Endothelial cell of umbilical vein (primary cell): ENCODE results near the gene SNCA. TPM values are rescaled to one million over a fixed set of nuclear protein-coding genes. Genes with fewer than 3 reads are reported as not detected.

Experiments used
- BruUV-seq: library from RNA; stranded (reverse); fragments of 400-500 nt; replicated peaks from 2 replicates; lab custom pipeline; 2021; lab: Mats Ljungman, UMichigan
- CTCF ChIA-PET: fragments of 300-600, 350-600 bp; sonication (Branson Sonifier 250); formaldehyde crosslinking; loops from one replicate; lab custom pipeline; 2021; ENCODE audit warnings: antibody characterized with exemption, inconsistent platforms; lab: Charles Lee
- POLR2A ChIA-PET: fragments of 300-600, 350-600 bp; sonication (Branson Sonifier 250); formaldehyde crosslinking; loops from one replicate; lab custom pipeline; 2021; ENCODE audit warnings: antibody characterized with exemption, inconsistent platforms; lab: Charles Lee
- DNase-seq: peaks from one replicate; pipeline ENCODE4 v3.0.0-alpha.2; 2011; ENCODE audit warnings: low read depth, low spot score
- FAIRE-seq: peaks from 2 replicates; lab custom pipeline; 2011; peaks lifted over from hg19 to GRCh38; lab: Jason Lieb, UNC
- H2AFZ ChIP-seq: 2 replicates; pipeline ENCODE4 v1.6.0; 2012; ENCODE audit warnings: low read depth, low read length, control low read depth, inconsistent platforms
- H3K27ac ChIP-seq: 2 replicates; pipeline ENCODE4 v1.5.1; 2011; ENCODE audit warnings: low read depth, mild to moderate bottlenecking, control low read depth, low read length, moderate library complexity; ENCODE audit not compliant: insufficient read depth
- H3K27me3 ChIP-seq, 2 experiments: 2 replicates each; pipeline versions ENCODE4 v1.6.0 to v1.6.1; 2011; ENCODE audit warnings: low read length in 2 of 2, mixed read lengths in 1 of 2; ENCODE audit not compliant: control insufficient read depth in 2 of 2, insufficient read depth in 2 of 2
- H3K36me3 ChIP-seq, 2 experiments: 2 replicates in 1 of 2; 3 replicates in 1 of 2; pipeline ENCODE4 v1.5.1; 2011; ENCODE audit warnings: low read length in 2 of 2, mild to moderate bottlenecking in 1 of 2, moderate library complexity in 1 of 2; ENCODE audit not compliant: control insufficient read depth in 2 of 2, insufficient read depth in 2 of 2; ENCODE audit errors: extremely low read depth in 1 of 2
- H3K4me1 ChIP-seq: 3 replicates; pipeline ENCODE4 v1.5.1; 2011; ENCODE audit warnings: mild to moderate bottlenecking, low read length; ENCODE audit not compliant: control insufficient read depth, insufficient read depth; ENCODE audit errors: extremely low read depth
- H3K4me2 ChIP-seq: 2 replicates; pipeline ENCODE4 v1.6.1; 2011; ENCODE audit warnings: low read length, control low read depth, mixed read lengths; ENCODE audit not compliant: insufficient read depth
- H3K4me3 ChIP-seq, 3 experiments: fragments of 200-600 bp in 1 of 3; sonication (generic), shearing (Covaris generic) in 1 of 3; replicated peaks in 1 of 3; 2 replicates each; pipeline ENCODE4 v1.5.1; 2011 to 2016; ENCODE audit warnings: control low read depth in 3 of 3, low read length in 3 of 3, mild to moderate bottlenecking in 2 of 3, inconsistent platforms in 1 of 3, low read depth in 1 of 3, moderate library complexity in 1 of 3; ENCODE audit not compliant: insufficient read depth in 1 of 3
- H3K79me2 ChIP-seq: 2 replicates; pipeline ENCODE4 v1.6.0; 2012; ENCODE audit warnings: low read length, inconsistent platforms; ENCODE audit not compliant: control insufficient read depth, insufficient read depth
- H3K9ac ChIP-seq: replicated peaks from 2 replicates; pipeline ENCODE3; 2011; ENCODE audit warnings: low read length, control low read depth; ENCODE audit not compliant: insufficient read depth; ENCODE audit errors: extremely low read depth
- H3K9me1 ChIP-seq: replicated peaks from 3 replicates; pipeline ENCODE4 v1.6.0; 2011; ENCODE audit warnings: mild to moderate bottlenecking, low read length; ENCODE audit not compliant: control insufficient read depth, insufficient read depth; ENCODE audit errors: extremely low read depth
- H3K9me3 ChIP-seq: replicated peaks from 2 replicates; pipeline ENCODE4 v1.5.1; 2012; ENCODE audit warnings: low read length, inconsistent platforms; ENCODE audit not compliant: control insufficient read depth, insufficient read depth
- H4K20me1 ChIP-seq: replicated peaks from 2 replicates; pipeline ENCODE3; 2011; ENCODE audit warnings: mild to moderate bottlenecking, low read length; ENCODE audit not compliant: control insufficient read depth, insufficient read depth; ENCODE audit errors: extremely low read depth
- EZH2 ChIP-seq: IDR thresholded peaks from 2 replicates; pipeline ENCODE4 v1.6.1; 2012; ENCODE audit warnings: borderline replicate concordance, low read depth, mild to moderate bottlenecking, moderate library complexity, low read length, inconsistent platforms; ENCODE audit not compliant: severe bottlenecking
- FOS ChIP-seq: IDR thresholded peaks from 2 replicates; pipeline ENCODE4 v1.6.1; 2011; ENCODE audit warnings: mild to moderate bottlenecking, low read length, moderate library complexity, borderline replicate concordance; ENCODE audit not compliant: insufficient read depth
- JUN ChIP-seq: IDR thresholded peaks from 2 replicates; pipeline ENCODE4 v1.6.1; 2011; ENCODE audit warnings: borderline replicate concordance, low read depth; ENCODE audit not compliant: insufficient read length, insufficient read depth
- MYC ChIP-seq: IDR thresholded peaks from one replicate; pipeline ENCODE4 v1.6.1; 2011; ENCODE audit warnings: mild to moderate bottlenecking, low read depth, low read length
- POLR2A ChIP-seq: IDR thresholded peaks from 2 replicates; pipeline ENCODE4 v1.6.1; 2012; ENCODE audit warnings: low read depth, mild to moderate bottlenecking, control low read depth, low read length
- dilution Hi-C: fragments of 300-500 bp; cut with MboI; formaldehyde crosslinking; loops from one replicate; pipeline ENCODE4 v1.15.0; 2019; ENCODE audit warnings: low sequenced_read_pairs; ENCODE audit not compliant: extremely low pct_ligation_motif_present
- intact Hi-C: fragments of 100-400 bp; cut with micrococcal nuclease; formaldehyde crosslinking; loops from one replicate; pipeline ENCODE4 v1.10.0; 2022
- polyA plus RNA-seq, 4 experiments: library from polyadenylated mRNA; depleted of rRNA in 3 of 4; stranded (reverse) in 3 of 4; unstranded in 1 of 4; fragments of >200 nt; gene quantifications; 2 replicates each; pipeline versions ENCODE4 v1.2.1 to v1.2.3, GENCODE V29; 2011 to 2012; ENCODE audit warnings: missing spikeins in 1 of 4
- total RNA-seq: library from RNA; stranded (reverse); gene quantifications from 2 replicates; pipeline ENCODE4 v1.2.3, GENCODE V29; 2021
- TF ChIP-seq, protein P1 (sequence below), 2 donors: IDR thresholded peaks; 1 replicate in 1 of 2; 2 replicates in 1 of 2; pipeline ENCODE4 v1.5.1; 2011; ENCODE audit warnings: low read length in 2 of 2, mild to moderate bottlenecking in 2 of 2, moderate library complexity in 2 of 2, control low read depth in 1 of 2, inconsistent platforms in 1 of 2, low read depth in 1 of 2; ENCODE audit not compliant: insufficient read depth in 1 of 2; ENCODE audit errors: extremely low read depth in 1 of 2
- TF ChIP-seq, protein P2 (sequence below): IDR thresholded peaks from 2 replicates; pipeline ENCODE4 v1.6.1; 2011; ENCODE audit not compliant: insufficient read depth, insufficient read length

The SNCA gene
- total and polyA plus RNA-seq, 2 donors (not counting 3 experiments of a cell fraction or from before 2014, with no cell fraction given), result 76.8 to 116 TPM

DNA sequence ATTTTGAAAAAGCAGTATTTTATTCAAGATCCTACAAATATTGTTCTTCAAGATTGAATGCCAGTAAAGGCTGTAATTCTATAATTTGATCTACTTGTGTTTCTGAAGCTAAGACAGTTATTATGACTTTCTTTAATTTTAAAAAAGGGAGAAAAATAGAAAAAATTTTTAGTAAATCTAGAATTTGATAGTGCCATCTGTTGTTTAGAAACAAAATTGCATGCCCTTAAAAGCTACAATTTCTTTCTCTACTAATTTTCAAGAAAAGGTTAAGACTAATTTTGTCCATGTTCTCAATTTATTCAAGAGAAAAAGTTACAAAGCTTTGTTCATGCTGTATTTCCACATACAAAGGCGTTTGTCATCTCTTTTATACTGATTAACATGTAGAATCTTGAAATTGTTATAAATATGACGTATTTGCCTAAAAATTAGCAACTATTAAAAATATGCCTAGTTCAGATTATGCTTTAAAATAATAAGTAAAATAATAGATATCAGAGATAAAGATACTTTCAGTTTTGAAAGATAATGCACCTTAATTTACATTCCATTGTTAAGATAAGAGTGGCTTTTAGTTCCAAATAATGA lies 32.1 kb upstream of the SNCA start:
- Histone ChIP-seq H3K9me1 (no peaks in the 10 kb centered on the region), H2AFZ (no peak overlapping the region), H3K9me3 (no peaks in the 10 kb centered on the region), H3K4me3 (no peak overlapping the region), H3K27ac (no peak overlapping the region), H3K79me2 (no peaks in the 10 kb centered on the region), H3K36me3 (no peaks in the 10 kb centered on the region), H3K4me2 (no peak overlapping the region), H3K4me1 (no peaks in the 10 kb centered on the region), H3K9ac (no peak overlapping the region), H3K27me3 (no peaks in the 10 kb centered on the region), H4K20me1 (no peaks in the 10 kb centered on the region)
- FAIRE-seq (no peak), DNase-seq (peak; percentile 31)
- TF ChIP-seq FOS (no peak), MYC (no peak), EZH2 (no peak), JUN (no peak), POLR2A (no peak)
- TF ChIP-seq, protein P1, sequence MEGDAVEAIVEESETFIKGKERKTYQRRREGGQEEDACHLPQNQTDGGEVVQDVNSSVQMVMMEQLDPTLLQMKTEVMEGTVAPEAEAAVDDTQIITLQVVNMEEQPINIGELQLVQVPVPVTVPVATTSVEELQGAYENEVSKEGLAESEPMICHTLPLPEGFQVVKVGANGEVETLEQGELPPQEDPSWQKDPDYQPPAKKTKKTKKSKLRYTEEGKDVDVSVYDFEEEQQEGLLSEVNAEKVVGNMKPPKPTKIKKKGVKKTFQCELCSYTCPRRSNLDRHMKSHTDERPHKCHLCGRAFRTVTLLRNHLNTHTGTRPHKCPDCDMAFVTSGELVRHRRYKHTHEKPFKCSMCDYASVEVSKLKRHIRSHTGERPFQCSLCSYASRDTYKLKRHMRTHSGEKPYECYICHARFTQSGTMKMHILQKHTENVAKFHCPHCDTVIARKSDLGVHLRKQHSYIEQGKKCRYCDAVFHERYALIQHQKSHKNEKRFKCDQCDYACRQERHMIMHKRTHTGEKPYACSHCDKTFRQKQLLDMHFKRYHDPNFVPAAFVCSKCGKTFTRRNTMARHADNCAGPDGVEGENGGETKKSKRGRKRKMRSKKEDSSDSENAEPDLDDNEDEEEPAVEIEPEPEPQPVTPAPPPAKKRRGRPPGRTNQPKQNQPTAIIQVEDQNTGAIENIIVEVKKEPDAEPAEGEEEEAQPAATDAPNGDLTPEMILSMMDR (IDR thresholded peaks at IDR 0.05; ENCODE audit: extremely low read depth in 1 of 2, insufficient read depth in 1 of 2, low read depth in 1 of 2, low read length in 2 of 2), result peak in 1 of 2 donors; percentile 30
- TF ChIP-seq, protein P2, sequence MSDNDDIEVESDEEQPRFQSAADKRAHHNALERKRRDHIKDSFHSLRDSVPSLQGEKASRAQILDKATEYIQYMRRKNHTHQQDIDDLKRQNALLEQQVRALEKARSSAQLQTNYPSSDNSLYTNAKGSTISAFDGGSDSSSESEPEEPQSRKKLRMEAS, result no peak
- CTCF ChIA-PET, result interaction anchor here (0.7 to 5.2 kb wide), 66 partner anchors 8 to 705 kb away, joined by 3 to 78 read pairs (median 5); partner anchors contain the start of gene MMRN1
- intact Hi-C loops (loop anchor here (1.0 to 2.0 kb wide), 4 partner anchors 26 to 387 kb away; partner anchors contain the start of gene MMRN1), dilution Hi-C loops (no loop called here)
- POLR2A ChIA-PET, result interaction anchor here (0.7 kb wide), 1 partner anchor 383 kb away, joined by 3 read pairs; no protein-coding TSS in a partner anchor
- no TSS peak for BruUV-seq
